T-helper 1 cell (primary cell): ENCODE results near the gene OR56B4.
"Not testable (repeated sequence)": the region's sequence is repeated elsewhere in the genome, so short reads cannot be mapped to it uniquely, and the experiment has no call there.

Source experiments
- DNase-seq, 5 donors: peaks; one replicate each; pipeline ENCODE4 v3.0.0-alpha.2; 2012 to 2020
- total RNA-seq, 4 donors: gene quantifications; one replicate each; lab custom pipeline; 2026; lab: John Stamatoyannopoulos, UW

Gene OR56B4
- 0 reads per million in 4 donors for total RNA-seq

GRCh38 chr11:6107384-6107783 is at the start of gene OR56B4:
OR56B4 (plus strand) TSS chr11:6107684; CDS start chr11:6107779, 95 bp downstream.
- DNase-seq = not testable (repeated sequence)

- DNase-seq = no peak
These were observed 46.0 kb upstream of the OR56B4 start for GRCh38 chr11:6061475-6061874.

- no peak for DNase-seq
These were observed 44.7 kb upstream of the OR56B4 start for GRCh38 chr11:6062691-6063358.

- DNase-seq = no peak
These were observed 40.0 kb upstream of the OR56B4 start for GRCh38 chr11:6067502-6067901.

GRCh38 chr11:6076443-6076842 is 31.0 kb upstream of the OR56B4 start:
- not testable (repeated sequence) for DNase-seq

- no peak for DNase-seq
These were observed 29.8 kb upstream of the OR56B4 start for GRCh38 chr11:6077723-6078122.

GRCh38 chr11:6079463-6079862 is 28.0 kb upstream of the OR56B4 start:
- DNase-seq = no peak

GRCh38 chr11:6083129-6083528 is 24.4 kb upstream of the OR56B4 start:
- DNase-seq = no peak

GRCh38 chr11:6084587-6084986 is 22.9 kb upstream of the OR56B4 start:
- no peak for DNase-seq

GRCh38 chr11:6094186-6094585 is 13.3 kb upstream of the OR56B4 start:
- no peak for DNase-seq

GRCh38 chr11:6095798-6096197 is 11.7 kb upstream of the OR56B4 start:
- DNase-seq = no peak

GRCh38 chr11:6096417-6096816 is 11.1 kb upstream of the OR56B4 start:
- no peak for DNase-seq

GRCh38 chr11:6099577-6099976 is 7.9 kb upstream of the OR56B4 start:
- DNase-seq = no peak

- DNase-seq = no peak
These were observed 2.5 kb downstream of the OR56B4 start for GRCh38 chr11:6110011-6110410.

GRCh38 chr11:6111673-6112072 is 4.2 kb downstream of the OR56B4 start:
- DNase-seq = no peak

- no peak for DNase-seq
These were observed 9.2 kb downstream of the OR56B4 start for GRCh38 chr11:6116638-6117037.

GRCh38 chr11:6124245-6124644 is 16.8 kb downstream of the OR56B4 start:
- no peak for DNase-seq

GRCh38 chr11:6127881-6128280 is 20.4 kb downstream of the OR56B4 start:
- DNase-seq = no peak

GRCh38 chr11:6129011-6129410 is 21.5 kb downstream of the OR56B4 start:
- no peak for DNase-seq

GRCh38 chr11:6129635-6130034 is 22.2 kb downstream of the OR56B4 start:
- no peak for DNase-seq

- DNase-seq = no peak
These were observed 24.9 kb downstream of the OR56B4 start for GRCh38 chr11:6132431-6132830.

- DNase-seq = not testable (repeated sequence)
These were observed 28.5 kb downstream of the OR56B4 start for GRCh38 chr11:6135936-6136335.

GRCh38 chr11:6142936-6143335 is 35.5 kb downstream of the OR56B4 start:
- DNase-seq = no peak

GRCh38 chr11:6143737-6144136 is 36.3 kb downstream of the OR56B4 start:
- not testable (repeated sequence) for DNase-seq

GRCh38 chr11:6151117-6151516 is 43.6 kb downstream of the OR56B4 start:
- no peak for DNase-seq
